ENCODE results near the gene CLCN3.
A peak's percentile ranks its signal among the peaks of the same experiment; 100 is the strongest.

Gene CLCN3

DNA sequence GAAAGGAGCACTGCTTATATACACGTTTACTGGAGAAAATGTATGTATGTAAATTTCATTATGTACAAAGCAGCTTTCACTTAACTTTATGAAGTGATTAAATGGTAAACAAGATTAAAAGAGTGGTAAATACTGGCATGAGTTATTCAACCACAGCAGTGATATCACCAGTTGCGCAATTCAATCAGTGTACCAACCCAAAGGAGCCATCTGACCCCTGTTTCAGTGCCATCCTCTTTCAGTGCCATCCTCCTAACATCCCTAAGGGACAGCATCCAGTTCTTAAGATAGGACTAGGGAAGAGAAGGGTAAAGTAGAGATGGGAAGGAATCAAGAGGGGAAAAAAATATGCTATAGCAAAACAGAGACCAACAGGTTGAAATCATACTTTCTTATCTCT, 121.2 kb downstream of the CLCN3 start:
- H3K27me3 ChIP-seq (ENCODE audit: insufficient read depth, low read depth) = no peaks in the 10 kb centered on the region
- H3K4me2 ChIP-seq = no peak overlapping the region
- H3K27ac ChIP-seq = no peak overlapping the region
- H3K9ac ChIP-seq = no peak overlapping the region
- H3K79me2 ChIP-seq (ENCODE audit: insufficient read depth, low read depth) = no peaks in the 10 kb centered on the region
- H4K20me1 ChIP-seq (ENCODE audit: insufficient read depth) = no peaks in the 10 kb centered on the region
- no peaks in the 10 kb centered on the region for H3K36me3 ChIP-seq (ENCODE audit: insufficient read depth)
- TF ChIP-seq, protein P1, sequence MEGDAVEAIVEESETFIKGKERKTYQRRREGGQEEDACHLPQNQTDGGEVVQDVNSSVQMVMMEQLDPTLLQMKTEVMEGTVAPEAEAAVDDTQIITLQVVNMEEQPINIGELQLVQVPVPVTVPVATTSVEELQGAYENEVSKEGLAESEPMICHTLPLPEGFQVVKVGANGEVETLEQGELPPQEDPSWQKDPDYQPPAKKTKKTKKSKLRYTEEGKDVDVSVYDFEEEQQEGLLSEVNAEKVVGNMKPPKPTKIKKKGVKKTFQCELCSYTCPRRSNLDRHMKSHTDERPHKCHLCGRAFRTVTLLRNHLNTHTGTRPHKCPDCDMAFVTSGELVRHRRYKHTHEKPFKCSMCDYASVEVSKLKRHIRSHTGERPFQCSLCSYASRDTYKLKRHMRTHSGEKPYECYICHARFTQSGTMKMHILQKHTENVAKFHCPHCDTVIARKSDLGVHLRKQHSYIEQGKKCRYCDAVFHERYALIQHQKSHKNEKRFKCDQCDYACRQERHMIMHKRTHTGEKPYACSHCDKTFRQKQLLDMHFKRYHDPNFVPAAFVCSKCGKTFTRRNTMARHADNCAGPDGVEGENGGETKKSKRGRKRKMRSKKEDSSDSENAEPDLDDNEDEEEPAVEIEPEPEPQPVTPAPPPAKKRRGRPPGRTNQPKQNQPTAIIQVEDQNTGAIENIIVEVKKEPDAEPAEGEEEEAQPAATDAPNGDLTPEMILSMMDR (conservative IDR thresholded peaks at IDR 0.05; ENCODE audit: low read depth, low read length) = no peak
- no peak overlapping the region for H2AFZ ChIP-seq (ENCODE audit: low read depth)
- H3K4me1 ChIP-seq (ENCODE audit: low read depth, poor library complexity, severe bottlenecking) = no peaks in the 10 kb centered on the region
- H3K4me3 ChIP-seq (IDR thresholded peaks at IDR 0.05; ENCODE audit: insufficient read depth, low read depth, low read length) = no peak overlapping the region

DNA sequence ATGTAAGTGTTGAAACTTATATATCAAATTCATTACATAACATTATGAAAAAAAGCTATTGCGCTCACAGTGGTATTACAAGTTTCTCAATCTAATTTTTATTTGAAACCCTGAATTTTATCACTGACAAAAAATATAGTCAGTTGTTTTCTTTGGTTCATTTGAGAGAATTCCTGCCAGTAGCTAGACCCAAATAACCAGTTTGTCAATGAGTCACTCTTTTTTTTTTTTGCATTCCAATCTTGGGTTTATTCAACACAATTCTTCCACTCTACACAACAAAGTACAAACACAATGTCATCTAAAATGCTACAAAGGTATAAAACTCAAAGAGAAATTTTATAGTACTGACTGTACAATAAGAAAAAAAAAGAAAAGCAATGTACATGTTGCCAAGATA, 124.2 kb downstream of the CLCN3 start:
- no peaks in the 10 kb centered on the region for H3K27me3 ChIP-seq (ENCODE audit: insufficient read depth, low read depth)
- no peak overlapping the region for H2AFZ ChIP-seq (ENCODE audit: low read depth)
- H3K9ac ChIP-seq = no peak overlapping the region
- TF ChIP-seq, protein P1 (conservative IDR thresholded peaks at IDR 0.05; ENCODE audit: low read depth, low read length) = no peak
- no peak overlapping the region for H3K4me3 ChIP-seq (IDR thresholded peaks at IDR 0.05; ENCODE audit: insufficient read depth, low read depth, low read length)
- H3K36me3 ChIP-seq (ENCODE audit: insufficient read depth) = no peaks in the 10 kb centered on the region
- no peak overlapping the region for H3K27ac ChIP-seq
- H3K79me2 ChIP-seq (ENCODE audit: insufficient read depth, low read depth) = no peaks in the 10 kb centered on the region
- H4K20me1 ChIP-seq (ENCODE audit: insufficient read depth) = no peaks in the 10 kb centered on the region
- no peak overlapping the region for H3K4me2 ChIP-seq
- no peaks in the 10 kb centered on the region for H3K4me1 ChIP-seq (ENCODE audit: low read depth, poor library complexity, severe bottlenecking)

DNA sequence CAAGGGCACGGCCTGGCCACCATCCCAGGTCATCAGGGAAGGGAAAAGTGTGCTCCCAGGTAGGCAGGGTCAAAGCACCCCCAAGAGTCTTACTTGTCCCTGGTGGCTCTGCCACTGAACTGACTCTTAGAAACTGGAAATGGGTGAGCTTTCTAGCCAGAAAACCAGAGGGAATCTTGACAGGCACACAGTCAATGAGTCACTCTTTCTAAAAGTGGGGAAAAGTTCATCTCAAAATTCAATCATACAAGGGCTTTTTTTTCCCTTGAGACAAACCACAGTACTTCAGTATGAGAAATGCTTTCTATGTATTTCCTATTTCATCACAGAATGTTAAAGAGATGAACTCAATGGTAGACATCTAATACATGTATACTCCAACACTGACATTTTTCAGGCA, 124.9 kb downstream of the CLCN3 start:
- Histone ChIP-seq H3K4me2 (no peak overlapping the region), H3K36me3 (ENCODE audit: insufficient read depth) (no peaks in the 10 kb centered on the region), H4K20me1 (ENCODE audit: insufficient read depth) (no peaks in the 10 kb centered on the region), H3K27ac (no peak overlapping the region), H3K4me1 (ENCODE audit: low read depth, poor library complexity, severe bottlenecking) (no peaks in the 10 kb centered on the region), H3K4me3 (IDR thresholded peaks at IDR 0.05; ENCODE audit: insufficient read depth, low read depth, low read length) (no peak overlapping the region), H3K9ac (no peak overlapping the region), H2AFZ (ENCODE audit: low read depth) (no peak overlapping the region), H3K79me2 (ENCODE audit: insufficient read depth, low read depth) (no peaks in the 10 kb centered on the region), H3K27me3 (ENCODE audit: insufficient read depth, low read depth) (no peaks in the 10 kb centered on the region)
- TF ChIP-seq, protein P1 (conservative IDR thresholded peaks at IDR 0.05; ENCODE audit: low read depth, low read length) = no peak

DNA sequence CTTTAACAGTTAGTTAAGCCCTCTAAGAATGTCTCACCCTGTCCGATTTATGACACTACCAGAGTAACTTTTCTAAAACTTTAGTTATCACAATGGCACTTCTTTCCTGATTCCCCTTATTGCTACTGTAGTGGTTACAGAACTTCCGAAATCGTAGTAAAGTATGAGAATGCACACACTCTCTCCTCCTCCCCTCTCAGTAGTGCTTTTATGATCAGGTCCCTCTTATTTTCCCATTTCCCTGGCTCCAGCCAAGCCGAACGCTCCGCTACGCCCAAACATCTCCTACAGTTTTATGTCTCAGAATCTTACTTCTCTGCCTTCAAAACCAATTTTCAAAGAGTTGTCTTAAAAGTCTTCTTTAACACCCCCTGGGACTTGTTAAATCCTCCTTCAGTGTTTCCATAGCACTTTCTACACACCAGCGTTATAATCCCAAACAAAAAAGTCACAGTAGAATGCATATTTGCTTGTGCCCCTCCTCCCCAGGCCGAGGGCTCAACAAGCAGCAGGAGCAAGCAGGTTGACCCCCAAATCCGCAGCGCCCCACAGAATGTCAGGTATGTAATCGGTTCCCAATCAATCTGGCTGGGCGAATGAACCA, 136.7 kb downstream of the CLCN3 start:
- Histone ChIP-seq H2AFZ (ENCODE audit: low read depth) (peak overlapping the region; percentile 91), H3K4me2 (peak overlapping the region; percentile 89), H3K4me1 (ENCODE audit: low read depth, poor library complexity, severe bottlenecking) (peaks cover 17% of the 10 kb centered on the region), H4K20me1 (ENCODE audit: insufficient read depth) (no peaks in the 10 kb centered on the region), H3K4me3 (IDR thresholded peaks at IDR 0.05; ENCODE audit: insufficient read depth, low read depth, low read length) (no peak overlapping the region), H3K36me3 (ENCODE audit: insufficient read depth) (no peaks in the 10 kb centered on the region), H3K27ac (peak overlapping the region; percentile 61), H3K9ac (peak overlapping the region; percentile 76), H3K79me2 (ENCODE audit: insufficient read depth, low read depth) (peaks cover 9% of the 10 kb centered on the region; the same call in 1 of the 2 replicates), H3K27me3 (ENCODE audit: insufficient read depth, low read depth) (no peaks in the 10 kb centered on the region)
- TF ChIP-seq, protein P1 (conservative IDR thresholded peaks at IDR 0.05; ENCODE audit: low read depth, low read length) = no peak

All from KMS-11 (cell line).